ENCODE measurements around the gene ZDHHC21. TPM values are rescaled to one million over a fixed set of nuclear protein-coding genes. Genes with fewer than 3 reads are reported as not detected.

The ZDHHC21 gene
- total and polyA plus RNA-seq, 8 donors = 2.8 to 7.2 (median 3.8) TPM

DNA sequence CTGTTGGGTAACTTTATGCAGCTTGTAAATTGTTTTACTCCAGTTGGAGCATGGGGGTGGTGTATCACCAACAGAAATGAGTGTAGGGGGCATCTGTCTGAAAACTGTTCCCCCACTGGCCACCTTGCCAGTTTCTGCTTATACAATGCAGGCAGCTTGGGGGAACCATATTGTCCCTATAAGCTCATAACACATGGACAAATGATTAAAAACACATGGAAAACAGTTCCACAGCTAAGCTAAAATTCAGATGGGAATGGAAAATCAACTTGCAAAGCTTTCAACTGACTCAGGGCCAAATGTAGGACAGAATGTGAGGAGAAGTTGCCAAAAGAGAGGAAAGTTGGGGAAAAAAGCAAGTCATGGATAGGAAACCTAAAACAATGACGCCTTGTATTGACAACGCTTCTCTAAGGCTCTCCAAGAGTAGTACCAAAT, 37.2 kb upstream of the ZDHHC21 start:
- DNase-seq (no peak), FAIRE-seq (no peak), ATAC-seq (no peak)
- Histone ChIP-seq H3K36me3 (no peaks in the 10 kb centered on the region), H3K27ac (no peak overlapping the region), H3K9me3 (no peaks in the 10 kb centered on the region), H3K27me3 (no peaks in the 10 kb centered on the region), H3K4me1 (no peaks in the 10 kb centered on the region), H3K4me3 (no peak overlapping the region)
- intact Hi-C loops (cut with DNase I) = no loop called here
- 92% methylated on average over 2 of the region's 2 CpGs for WGBS, 2 donors
- TF ChIP-seq CTCF (IDR thresholded peaks at IDR 0.05) = no peak

DNA sequence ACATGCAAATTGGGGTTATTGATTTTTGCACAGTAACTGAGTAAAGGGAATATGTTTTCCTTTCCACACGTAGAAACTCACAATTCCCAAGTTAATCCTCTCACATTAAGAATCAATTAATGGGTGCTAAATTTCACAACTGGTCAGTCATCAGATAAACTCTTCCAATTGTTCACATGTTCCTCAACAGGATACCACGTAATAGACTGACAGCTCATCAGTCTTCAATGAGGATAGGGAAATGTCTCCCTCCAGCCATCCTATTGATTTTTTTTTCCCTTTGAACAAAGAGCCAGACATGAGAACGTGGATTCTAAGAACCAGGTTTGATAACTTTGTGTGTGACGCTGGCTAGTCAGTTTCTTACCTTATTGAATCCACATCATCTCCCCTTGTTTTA, 30.1 kb upstream of the ZDHHC21 start:
- no peaks in the 10 kb centered on the region for H3K36me3 ChIP-seq
- H3K4me1 ChIP-seq = no peaks in the 10 kb centered on the region
- ATAC-seq = no peak
- no peak for DNase-seq
- no peaks in the 10 kb centered on the region for H3K9me3 ChIP-seq
- WGBS, 2 donors = 33 to 49% methylated on average over 4 of the region's 4 CpGs
- no peak for FAIRE-seq
- no peaks in the 10 kb centered on the region for H3K27me3 ChIP-seq
- no peak overlapping the region for H3K4me3 ChIP-seq
- no peak for TF ChIP-seq CTCF (IDR thresholded peaks at IDR 0.05)
- intact Hi-C loops (cut with DNase I) = no loop called here
- no peak overlapping the region for H3K27ac ChIP-seq

DNA sequence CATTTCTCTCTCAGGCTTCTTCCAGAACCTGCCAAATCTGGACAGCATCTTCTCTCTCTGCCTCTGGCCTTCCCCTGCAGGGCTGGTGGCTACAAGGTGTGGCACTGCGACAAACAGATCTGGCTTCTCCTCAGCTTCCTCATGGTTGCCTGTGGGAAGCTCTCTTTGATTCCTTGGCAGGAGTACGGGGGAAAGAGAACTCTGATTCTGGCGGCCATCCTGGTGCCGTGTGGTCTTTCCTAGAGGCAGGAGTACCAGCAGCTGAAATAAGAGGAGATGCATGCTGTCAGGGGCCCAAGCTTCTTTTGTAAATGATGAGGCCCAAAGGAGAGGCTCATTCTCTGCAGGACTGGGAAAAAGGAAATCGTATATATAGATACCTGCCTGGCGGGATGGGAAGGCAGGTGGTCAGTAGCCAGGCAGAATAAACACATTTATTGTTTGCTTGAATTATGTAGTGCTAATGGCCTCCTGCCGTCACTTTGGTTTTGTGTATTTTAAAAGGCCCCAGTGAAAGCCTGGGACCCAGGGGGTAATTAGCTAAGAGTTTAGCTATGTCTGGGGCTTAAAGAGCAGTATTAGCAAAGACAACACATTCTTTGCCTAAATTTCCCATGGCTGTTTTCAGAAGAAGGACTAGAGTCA, 29.3 kb upstream of the ZDHHC21 start, which contains the start of gene CER1:
Gene CER1, minus strand, starts transcription at position 343 of the 645 bp plus-strand sequence. Its CDS starts 61 bp downstream, at position 282.
- Histone ChIP-seq H3K4me1 (no peaks in the 10 kb centered on the region), H3K27me3 (no peaks in the 10 kb centered on the region), H3K9me3 (no peaks in the 10 kb centered on the region), H3K27ac (no peak within 1 kb of the TSS), H3K36me3 (no peaks in the 10 kb centered on the region), H3K4me3 (no peak within 1 kb of the TSS)
- WGBS, 2 donors = 59 to 62% methylated on average over 7 of the region's 7 CpGs
- intact Hi-C loops (cut with DNase I) = no loop called here
- DNase-seq (no peak), FAIRE-seq (no peak), ATAC-seq (no peak)
- no peak for TF ChIP-seq CTCF (IDR thresholded peaks at IDR 0.05)

- Histone ChIP-seq H3K27me3 (no peaks in the 10 kb centered on the region), H3K4me1 (no peaks in the 10 kb centered on the region), H3K36me3 (no peaks in the 10 kb centered on the region), H3K9me3 (no peaks in the 10 kb centered on the region), H3K4me3 (no peak overlapping the region), H3K27ac (no peak overlapping the region)
- no peak for TF ChIP-seq CTCF (IDR thresholded peaks at IDR 0.05)
- DNase-seq = no peak
- WGBS, 2 donors = 66 to 81% methylated on average over 8 of the region's 8 CpGs
- no peak for FAIRE-seq
- intact Hi-C loops (cut with DNase I) = no loop called here
- no peak for ATAC-seq
These were observed 26.1 kb upstream of the ZDHHC21 start for GRCh38 chr9:14719231-14719923.

GRCh38 chr9:14715102-14715501, 21.9 kb upstream of the ZDHHC21 start:
- no peak for ATAC-seq
- no peak for DNase-seq
- Histone ChIP-seq H3K9me3 (no peaks in the 10 kb centered on the region), H3K27ac (no peak overlapping the region), H3K36me3 (no peaks in the 10 kb centered on the region), H3K27me3 (no peaks in the 10 kb centered on the region), H3K4me3 (no peak overlapping the region), H3K4me1 (no peaks in the 10 kb centered on the region)
- intact Hi-C loops (cut with DNase I) = no loop called here
- no peak for FAIRE-seq
- TF ChIP-seq CTCF (IDR thresholded peaks at IDR 0.05) = no peak
- WGBS, 2 donors = 82 to 88% methylated on average over 4 of the region's 4 CpGs
